KMS-11 (cell line): ENCODE results near the gene MCOLN2.

Experiments
- H2AFZ ChIP-seq: fragments of 200-600 bp; sonication (generic); 2 replicates; pipeline ENCODE4 v1.6.1; 2016; ENCODE audit warnings: antibody characterized with exemption, mixed run types, low read depth
- H3K27ac ChIP-seq: fragments of 200-600 bp; sonication (generic); 2 replicates; pipeline ENCODE4 v1.6.1; 2016; ENCODE audit warnings: mild to moderate bottlenecking, mixed run types
- H3K27me3 ChIP-seq: fragments of 200-600 bp; sonication (generic); 2 replicates; pipeline ENCODE4 v1.6.1; 2017; ENCODE audit warnings: mild to moderate bottlenecking, low read depth, mixed run types, moderate library complexity; ENCODE audit not compliant: insufficient read depth
- H3K36me3 ChIP-seq: fragments of 200-600 bp; sonication (generic); 2 replicates; pipeline ENCODE4 v1.6.1; 2017; ENCODE audit warnings: mild to moderate bottlenecking, mixed run types; ENCODE audit not compliant: insufficient read depth
- H3K4me1 ChIP-seq: fragments of 200-600 bp; sonication (generic); 2 replicates; pipeline ENCODE4 v1.6.1; 2016; ENCODE audit warnings: mild to moderate bottlenecking, low read depth, mixed run types; ENCODE audit not compliant: poor library complexity, severe bottlenecking
- H3K4me2 ChIP-seq: fragments of 200-600 bp; sonication (generic); 2 replicates; pipeline ENCODE4 v1.7.0; 2016; ENCODE audit warnings: mild to moderate bottlenecking, mixed run types
- H3K4me3 ChIP-seq: fragments of 200-600 bp; sonication (generic); IDR thresholded peaks from 2 replicates; pipeline ENCODE4 v1.6.1; 2017; ENCODE audit warnings: low read depth, low read length, mixed read lengths; ENCODE audit not compliant: insufficient read depth
- H3K79me2 ChIP-seq: fragments of 200-600 bp; sonication (generic); 2 replicates; pipeline ENCODE4 v1.6.1; 2016; ENCODE audit warnings: low read depth, mixed run types; ENCODE audit not compliant: insufficient read depth
- H3K9ac ChIP-seq: fragments of 200-600 bp; sonication (generic); 2 replicates; pipeline ENCODE4 v1.6.1; 2016; ENCODE audit warnings: mild to moderate bottlenecking, mixed run types
- H4K20me1 ChIP-seq: fragments of 200-600 bp; sonication (generic); 2 replicates; pipeline ENCODE4 v1.6.1; 2016; ENCODE audit warnings: mild to moderate bottlenecking, mixed run types; ENCODE audit not compliant: insufficient read depth
- CTCF ChIP-seq: fragments of 200-600 bp; sonication (generic); conservative IDR thresholded peaks from 2 replicates; pipeline ENCODE4 v1.6.1; 2017; ENCODE audit warnings: low read depth, mild to moderate bottlenecking, antibody characterized with exemption, low read length, moderate library complexity, mixed read lengths

MCOLN2 gene

GRCh38 chr1:84928979-84929378, 67.9 kb downstream of the MCOLN2 start:
- Histone ChIP-seq H3K4me1 (no peaks in the 10 kb centered on the region), H3K79me2 (no peaks in the 10 kb centered on the region), H3K27me3 (no peaks in the 10 kb centered on the region), H3K36me3 (no peaks in the 10 kb centered on the region), H3K4me3 (no peak overlapping the region), H3K4me2 (no peak overlapping the region), H3K27ac (no peak overlapping the region), H2AFZ (no peak overlapping the region), H4K20me1 (no peaks in the 10 kb centered on the region), H3K9ac (no peak overlapping the region)
- TF ChIP-seq CTCF = no peak

- TF ChIP-seq CTCF = no peak
- Histone ChIP-seq H3K79me2 (no peaks in the 10 kb centered on the region), H3K36me3 (no peaks in the 10 kb centered on the region), H3K27me3 (no peaks in the 10 kb centered on the region), H4K20me1 (no peaks in the 10 kb centered on the region), H3K9ac (no peak overlapping the region), H3K27ac (no peak overlapping the region), H3K4me2 (no peak overlapping the region), H3K4me1 (no peaks in the 10 kb centered on the region), H2AFZ (no peak overlapping the region), H3K4me3 (no peak overlapping the region)
Observed at GRCh38 chr1:84923317-84923716, 73.6 kb downstream of the MCOLN2 start.

GRCh38 chr1:84920159-84920558, 76.8 kb downstream of the MCOLN2 start:
- no peak overlapping the region for H2AFZ ChIP-seq
- no peak overlapping the region for H3K4me2 ChIP-seq
- H3K27ac ChIP-seq = no peak overlapping the region
- no peak for TF ChIP-seq CTCF
- no peak overlapping the region for H3K9ac ChIP-seq
- no peaks in the 10 kb centered on the region for H3K36me3 ChIP-seq
- H4K20me1 ChIP-seq = no peaks in the 10 kb centered on the region
- H3K4me3 ChIP-seq = no peak overlapping the region
- no peaks in the 10 kb centered on the region for H3K4me1 ChIP-seq
- H3K27me3 ChIP-seq = no peaks in the 10 kb centered on the region
- no peaks in the 10 kb centered on the region for H3K79me2 ChIP-seq

- H3K4me3 ChIP-seq = no peak overlapping the region
- TF ChIP-seq CTCF = no peak
- H3K27ac ChIP-seq = no peak overlapping the region
- no peaks in the 10 kb centered on the region for H3K4me1 ChIP-seq
- no peaks in the 10 kb centered on the region for H3K36me3 ChIP-seq
- no peaks in the 10 kb centered on the region for H4K20me1 ChIP-seq
- H3K9ac ChIP-seq = no peak overlapping the region
- no peak overlapping the region for H3K4me2 ChIP-seq
- no peaks in the 10 kb centered on the region for H3K27me3 ChIP-seq
- H2AFZ ChIP-seq = no peak overlapping the region
- H3K79me2 ChIP-seq = no peaks in the 10 kb centered on the region
Observed at GRCh38 chr1:84919461-84919970, 77.4 kb downstream of the MCOLN2 start.
